ENCODE measurements around the gene TMEM126B.
"Not testable (repeated sequence)": the region's sequence is repeated elsewhere in the genome, so short reads cannot be mapped to it uniquely, and the experiment has no call there.

Gene TMEM126B

DNA sequence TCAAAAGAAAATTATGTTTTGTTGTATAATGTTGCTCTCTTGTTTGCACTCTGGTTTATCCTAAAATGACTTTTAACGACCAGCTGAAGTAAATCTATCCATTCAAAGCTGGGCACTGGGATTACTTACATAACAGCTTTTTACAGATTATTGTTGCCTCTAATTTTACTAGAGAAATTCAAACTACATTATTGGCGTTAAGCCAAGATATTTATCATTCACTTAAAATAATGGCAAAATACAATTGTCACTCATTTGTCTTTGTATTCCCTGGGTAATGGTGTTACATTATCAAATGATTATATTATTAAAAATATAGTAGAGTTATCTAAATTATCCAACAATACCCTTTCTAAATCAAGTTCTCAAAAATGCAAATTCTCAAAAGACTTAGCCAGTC is 31.5 kb upstream of the TMEM126B start:
- no peak overlapping the region for H3K27ac ChIP-seq
- no peaks in the 10 kb centered on the region for H3K9me3 ChIP-seq
- H3K27me3 ChIP-seq: no peaks in the 10 kb centered on the region
- TF ChIP-seq CTCF (IDR thresholded peaks at IDR 0.05): no peak
- no peaks in the 10 kb centered on the region for H3K4me1 ChIP-seq
- DNase-seq: no peak
- H3K4me3 ChIP-seq: no peak overlapping the region
- H3K36me3 ChIP-seq: no peaks in the 10 kb centered on the region
- intact Hi-C loops (cut with DNase I; ENCODE audit: low total_unique reads): no loop called here

DNA sequence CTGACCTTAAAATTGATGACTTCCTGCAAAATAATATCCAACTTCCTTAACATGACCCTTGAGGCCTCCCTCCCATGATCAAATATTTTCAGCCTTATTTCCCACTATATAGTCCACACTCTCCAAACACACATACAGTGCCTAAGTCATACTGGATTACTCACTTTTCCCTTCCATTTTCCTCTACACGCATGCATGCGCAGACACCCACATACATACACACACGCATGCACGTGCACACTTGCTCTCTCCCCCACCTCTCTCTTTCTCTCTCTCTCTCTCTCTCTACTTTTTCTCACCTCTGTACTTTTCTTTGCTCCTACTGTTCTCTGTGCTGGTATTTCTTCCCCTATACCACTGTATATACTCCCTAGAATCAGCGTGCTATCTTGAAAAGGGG is 29.3 kb upstream of the TMEM126B start:
- H3K4me3 ChIP-seq: no peak overlapping the region
- intact Hi-C loops (cut with DNase I; ENCODE audit: low total_unique reads): no loop called here
- no peaks in the 10 kb centered on the region for H3K4me1 ChIP-seq
- H3K36me3 ChIP-seq: no peaks in the 10 kb centered on the region
- TF ChIP-seq CTCF (IDR thresholded peaks at IDR 0.05): no peak
- no peak overlapping the region for H3K27ac ChIP-seq
- no peak for DNase-seq
- H3K9me3 ChIP-seq: no peaks in the 10 kb centered on the region
- H3K27me3 ChIP-seq: no peaks in the 10 kb centered on the region

DNA sequence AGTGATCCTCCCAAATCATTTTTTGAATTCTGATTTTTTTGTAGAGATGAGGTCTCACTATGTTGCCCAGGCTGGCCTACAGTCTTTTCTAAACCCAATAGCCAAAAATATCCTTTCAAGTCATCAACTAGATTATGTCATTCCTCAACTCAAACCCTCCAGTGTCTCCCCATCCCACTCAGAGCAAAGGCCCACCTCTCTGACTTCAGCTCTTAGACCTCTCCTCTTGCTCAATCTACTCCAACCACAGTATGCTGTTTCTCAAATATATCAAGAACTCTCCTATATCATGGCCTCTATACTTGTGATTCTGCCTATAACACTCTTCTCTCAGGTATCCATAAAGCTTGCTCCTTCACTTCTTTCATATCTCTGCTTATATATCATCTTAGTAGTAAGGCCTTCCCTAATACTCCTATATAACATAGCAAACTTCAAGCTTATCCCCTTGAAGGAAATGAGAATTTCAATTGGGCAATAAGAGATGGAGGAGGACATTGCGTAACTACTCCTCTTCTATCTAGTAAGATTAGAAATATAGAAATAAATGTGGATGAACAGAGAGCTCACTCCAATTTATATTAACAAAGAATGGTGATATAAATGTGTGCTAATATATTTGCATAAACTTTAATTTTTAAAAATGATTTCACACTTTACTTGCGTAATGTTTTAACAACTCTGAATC is 25.7 kb upstream of the TMEM126B start:
- TF ChIP-seq CTCF (IDR thresholded peaks at IDR 0.05): no peak

GRCh38 chr11:85603220-85603619 is 25.2 kb upstream of the TMEM126B start:
- Histone ChIP-seq H3K27me3 (no peaks in the 10 kb centered on the region), H3K4me3 (no peak overlapping the region), H3K27ac (no peak overlapping the region), H3K9me3 (no peaks in the 10 kb centered on the region), H3K36me3 (peaks cover 0 to 4% (median 0%) of the 10 kb centered on the region in 3 donors), H3K4me1 (no peaks in the 10 kb centered on the region)
- DNase-seq: no peak
- intact Hi-C loops (cut with DNase I; ENCODE audit: low total_unique reads): no loop called here
- no peak for TF ChIP-seq CTCF (IDR thresholded peaks at IDR 0.05)

More for the DNA sequence above, 25.7 kb upstream of the TMEM126B start:
- Histone ChIP-seq H3K27me3 (no peaks in the 10 kb centered on the region), H3K9me3 (no peaks in the 10 kb centered on the region), H3K27ac (no peak overlapping the region), H3K4me1 (no peaks in the 10 kb centered on the region), H3K4me3 (no peak overlapping the region), H3K36me3 (peaks cover 0 to 4% (median 0%) of the 10 kb centered on the region in 3 donors)
- intact Hi-C loops (cut with DNase I; ENCODE audit: low total_unique reads): no loop called here
- no peak for DNase-seq

DNA sequence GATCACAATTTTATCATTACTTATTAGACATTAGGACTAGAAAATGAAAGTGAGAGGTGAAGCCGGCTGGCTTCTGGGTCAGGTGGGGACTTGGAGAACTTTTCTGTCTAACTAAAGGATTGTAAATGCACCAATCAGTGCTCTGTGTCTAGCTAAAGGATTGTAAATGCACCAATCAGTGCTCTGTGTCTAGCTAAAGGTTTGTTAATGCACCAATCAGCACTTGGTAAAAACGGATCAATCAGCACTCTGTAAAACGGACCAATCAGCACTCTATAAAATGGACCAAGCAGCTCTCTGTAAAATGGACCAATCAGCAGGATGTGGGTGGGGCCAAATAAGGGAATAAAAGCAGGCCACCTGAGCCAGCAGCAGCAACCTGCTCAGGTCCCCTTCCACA is 22.2 kb upstream of the TMEM126B start:
- DNase-seq; H3K36me3 ChIP-seq; H3K4me1 ChIP-seq; H3K4me3 ChIP-seq; H3K27ac ChIP-seq; intact Hi-C loops (cut with DNase I; ENCODE audit: low total_unique reads); H3K27me3 ChIP-seq; H3K9me3 ChIP-seq: not testable (repeated sequence)

DNA sequence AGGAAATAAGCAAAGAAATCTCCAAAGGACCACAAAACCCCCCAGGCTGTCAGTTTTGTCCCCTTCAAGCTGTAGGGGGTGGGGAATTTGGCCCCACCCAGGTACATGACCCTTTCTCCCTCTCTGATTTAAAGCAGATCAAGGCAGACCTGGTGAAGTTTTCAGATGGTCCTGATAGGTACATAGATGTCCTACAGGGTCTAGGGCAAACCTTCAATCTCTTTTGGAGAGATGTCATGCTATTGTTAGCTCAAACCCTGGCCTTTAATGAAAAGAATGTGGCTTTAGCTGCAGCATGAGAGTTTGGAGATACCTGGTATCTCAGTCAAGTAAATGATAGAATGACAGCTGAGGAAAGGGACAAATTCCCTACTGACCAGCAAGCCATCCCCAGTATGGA is 19.8 kb upstream of the TMEM126B start:
- H3K4me1 ChIP-seq; H3K27ac ChIP-seq; H3K27me3 ChIP-seq; intact Hi-C loops (cut with DNase I; ENCODE audit: low total_unique reads); H3K36me3 ChIP-seq; DNase-seq; H3K4me3 ChIP-seq; H3K9me3 ChIP-seq: not testable (repeated sequence)

GRCh38 chr11:85609286-85609685 is 19.1 kb upstream of the TMEM126B start:
- intact Hi-C loops (cut with DNase I; ENCODE audit: low total_unique reads); H3K4me1 ChIP-seq; H3K9me3 ChIP-seq; H3K27me3 ChIP-seq; DNase-seq; H3K4me3 ChIP-seq; H3K27ac ChIP-seq; H3K36me3 ChIP-seq: not testable (repeated sequence)

DNA sequence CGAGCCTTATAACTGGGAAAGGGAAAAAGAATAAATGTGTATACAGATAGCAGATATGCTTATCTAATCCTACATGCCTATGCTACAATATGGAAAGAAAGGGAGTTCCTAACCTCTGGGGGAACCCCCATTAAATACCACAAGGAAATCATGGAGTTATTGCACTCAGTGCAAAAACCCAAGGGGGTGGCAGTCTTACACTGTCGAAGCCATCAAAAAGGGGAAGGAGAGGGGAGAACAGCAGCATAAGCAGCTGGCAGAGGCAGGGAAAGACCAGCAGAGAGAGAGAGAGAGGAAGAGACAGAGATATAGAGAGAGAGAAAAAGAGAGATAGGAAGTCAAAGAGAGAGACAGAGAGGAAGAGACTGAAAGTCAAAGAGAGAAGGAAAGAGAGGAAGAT is 16.8 kb upstream of the TMEM126B start:
- H3K36me3 ChIP-seq; DNase-seq; H3K4me1 ChIP-seq; intact Hi-C loops (cut with DNase I; ENCODE audit: low total_unique reads); H3K9me3 ChIP-seq; H3K27me3 ChIP-seq; H3K27ac ChIP-seq; H3K4me3 ChIP-seq: not testable (repeated sequence)

Measured in tibial artery (tissue), 4 donors.